IMR-90 (cell line): ENCODE results near the gene DUS2. TPM values are rescaled to one million over a fixed set of nuclear protein-coding genes. Genes with fewer than 3 reads are reported as not detected.

ENCODE experiments used
- ATAC-seq: fragments of 200-7000 bp; cut with Tn5 transposase; 2 replicates; pipeline ENCODE4 v1.9.1; 2020; ENCODE audit warnings: low read depth, mild to moderate bottlenecking, moderate library complexity
- BruUV-seq: library from RNA; stranded (reverse); fragments of 400-500 nt; replicated peaks from 2 replicates; lab custom pipeline; 2021; lab: Mats Ljungman, UMichigan
- CTCF ChIA-PET: fragments of 300-600 bp; formaldehyde crosslinking; extraction: SDS; loops from one replicate; lab custom pipeline; 2021; ENCODE audit warnings: antibody characterized with exemption; lab: Yijun Ruan, JAX
- POLR2A ChIA-PET: fragments of 300-600 bp; sonication (Branson Sonifier 250); formaldehyde crosslinking; loops from one replicate; lab custom pipeline; 2022; ENCODE audit warnings: antibody characterized with exemption; ENCODE audit not compliant: unreplicated experiment; lab: Charles Lee
- DNase-seq: peaks from one replicate; pipeline ENCODE4 v3.0.0; 2013
- H2AFZ ChIP-seq: replicated peaks from 2 replicates; pipeline ENCODE3; 2013; ENCODE audit warnings: low read length, mild to moderate bottlenecking; ENCODE audit not compliant: poor library complexity
- H2AK5ac ChIP-seq: 2 replicates; pipeline ENCODE4 v1.6.1; 2013; ENCODE audit warnings: low read depth, low read length, inconsistent platforms
- H2AK9ac ChIP-seq: replicated peaks from 2 replicates; pipeline ENCODE3; 2013; ENCODE audit warnings: mild to moderate bottlenecking, low read depth, low read length, moderate library complexity; ENCODE audit not compliant: poor library complexity
- H2BK120ac ChIP-seq: 2 replicates; pipeline ENCODE4 v1.6.1; 2013; ENCODE audit warnings: low read depth, low read length, inconsistent platforms
- H2BK15ac ChIP-seq: 3 replicates; pipeline ENCODE4 v1.6.1; 2013; ENCODE audit warnings: low read depth, low read length, inconsistent platforms
- H2BK20ac ChIP-seq: 2 replicates; pipeline ENCODE4 v1.6.1; 2013; ENCODE audit warnings: low read depth, mild to moderate bottlenecking, inconsistent platforms, low read length, moderate library complexity
- H2BK5ac ChIP-seq: 2 replicates; pipeline ENCODE4 v1.6.1; 2013; ENCODE audit warnings: mild to moderate bottlenecking, low read depth, low read length, inconsistent platforms; ENCODE audit not compliant: poor library complexity, severe bottlenecking
- H3K14ac ChIP-seq: replicated peaks from 2 replicates; pipeline ENCODE4 v1.6.1; 2013; ENCODE audit warnings: low read depth, low read length, inconsistent platforms
- H3K18ac ChIP-seq: 2 replicates; pipeline ENCODE4 v1.6.1; 2013; ENCODE audit warnings: low read depth, low read length, control low read depth
- H3K23ac ChIP-seq: 2 replicates; pipeline ENCODE4 v1.6.1; 2013; ENCODE audit warnings: low read depth, low read length, inconsistent platforms
- H3K27ac ChIP-seq: 2 replicates; pipeline ENCODE4 v1.5.1; 2013; ENCODE audit warnings: mild to moderate bottlenecking, control low read depth, low read length; ENCODE audit not compliant: insufficient read depth
- H3K27me3 ChIP-seq: 2 replicates; pipeline ENCODE4 v1.6.1; 2013; ENCODE audit warnings: low read length; ENCODE audit not compliant: control insufficient read depth, insufficient read depth
- H3K36me3 ChIP-seq: 2 replicates; pipeline ENCODE4 v1.6.1; 2013; ENCODE audit warnings: low read length, mixed read lengths; ENCODE audit not compliant: control insufficient read depth, insufficient read depth
- H3K4ac ChIP-seq: 2 replicates; pipeline ENCODE4 v1.6.1; 2013; ENCODE audit warnings: low read depth, low read length, inconsistent platforms
- H3K4me1 ChIP-seq: 2 replicates; pipeline ENCODE4 v1.6.1; 2013; ENCODE audit warnings: low read length, mixed read lengths; ENCODE audit not compliant: control insufficient read depth, insufficient read depth
- H3K4me2 ChIP-seq: 2 replicates; pipeline ENCODE4 v1.6.1; 2013; ENCODE audit warnings: low read depth, mild to moderate bottlenecking, control low read depth, low read length, moderate library complexity
- H3K4me3 ChIP-seq: 2 replicates; pipeline ENCODE4 v1.5.1; 2013; ENCODE audit warnings: low read depth, mild to moderate bottlenecking, control low read depth, low read length, moderate library complexity; ENCODE audit not compliant: insufficient read depth
- H3K56ac ChIP-seq: 2 replicates; pipeline ENCODE4 v1.6.1; 2013; ENCODE audit warnings: low read length, inconsistent platforms; ENCODE audit not compliant: insufficient read depth; ENCODE audit errors: extremely low read depth
- H3K79me1 ChIP-seq, 2 experiments: 2 replicates each; pipeline ENCODE4 v1.6.1; 2013; ENCODE audit warnings: low read length in 2 of 2, inconsistent platforms in 1 of 2, low read depth in 1 of 2
- H3K9ac ChIP-seq: 2 replicates; pipeline ENCODE4 v1.6.1; 2013; ENCODE audit warnings: low read depth, low read length, control low read depth
- H3K9me1 ChIP-seq: 2 replicates; pipeline ENCODE4 v1.6.1; 2013; ENCODE audit warnings: low read length, inconsistent platforms; ENCODE audit not compliant: insufficient read depth
- H3K9me3 ChIP-seq: 2 replicates; pipeline ENCODE4 v1.6.1; 2013; ENCODE audit warnings: low read length; ENCODE audit not compliant: control insufficient read depth, insufficient read depth
- H4K20me1 ChIP-seq: 2 replicates; pipeline ENCODE4 v1.6.1; 2013; ENCODE audit warnings: low read length, inconsistent platforms; ENCODE audit not compliant: insufficient read depth
- H4K5ac ChIP-seq: 2 replicates; pipeline ENCODE4 v1.6.1; 2013; ENCODE audit warnings: mild to moderate bottlenecking, low read depth, low read length, control low read depth
- H4K8ac ChIP-seq, 2 experiments: 2 replicates each; pipeline ENCODE4 v1.6.1; 2013; ENCODE audit warnings: low read depth in 2 of 2, low read length in 2 of 2, control low read depth in 1 of 2, inconsistent platforms in 1 of 2
- H4K91ac ChIP-seq: 2 replicates; pipeline ENCODE4 v1.6.1; 2013; ENCODE audit warnings: low read depth, low read length, inconsistent platforms; ENCODE audit not compliant: insufficient read depth
- BHLHE40 ChIP-seq: fragments of 150-350 bp; IDR thresholded peaks from 2 replicates; pipeline ENCODE4 v1.6.1; 2016; ENCODE audit warnings: mild to moderate bottlenecking, low read depth, low read length
- CHD1 ChIP-seq: IDR thresholded peaks from 2 replicates; pipeline ENCODE4 v1.6.1; 2012; ENCODE audit warnings: low read depth, low read length, improper control_type of control experiment
- CTCF ChIP-seq: conservative IDR thresholded peaks from 2 replicates; pipeline ENCODE4 v1.5.1; 2012; ENCODE audit warnings: mild to moderate bottlenecking, low read depth, low read length, improper control_type of control experiment
- MAFK ChIP-seq: IDR thresholded peaks from 2 replicates; pipeline ENCODE4 v1.6.1; 2012; ENCODE audit warnings: low read depth, low read length, improper control_type of control experiment
- MAZ ChIP-seq: IDR thresholded peaks from 2 replicates; pipeline ENCODE4 v1.6.1; 2012; ENCODE audit warnings: low read depth, mild to moderate bottlenecking, low read length, improper control_type of control experiment, moderate library complexity, borderline replicate concordance
- RAD21 ChIP-seq: IDR thresholded peaks from 2 replicates; pipeline ENCODE4 v1.6.1; 2012; ENCODE audit warnings: low read length, improper control_type of control experiment
- RCOR1 ChIP-seq: IDR thresholded peaks from 2 replicates; pipeline ENCODE4 v1.6.1; 2012; ENCODE audit warnings: mild to moderate bottlenecking, low read length, improper control_type of control experiment; ENCODE audit not compliant: insufficient replicate concordance
- SMC3 ChIP-seq: fragments of 150-350 bp; IDR thresholded peaks from 2 replicates; pipeline ENCODE4 v1.6.1; 2016; ENCODE audit warnings: low read depth, mild to moderate bottlenecking, antibody characterized with exemption, low read length, moderate library complexity
- WGBS, 2 experiments: methylation state at CpG; one replicate each; pipeline versions ENCODE4 v1.1.5 to v1.1.7; 2013; ENCODE audit warnings: missing lambda C conversion rate in 2 of 2; ENCODE audit not compliant: insufficient read length in 1 of 2; ENCODE audit errors: extremely low coverage in 2 of 2; 5-methylcytosine and 5-hydroxymethylcytosine counted together
- dilution Hi-C: fragments of 300-500 bp; cut with HindIII; formaldehyde crosslinking; loops from one replicate; pipeline ENCODE4 v1.14.3; 2018; ENCODE audit warnings: low sequenced_read_pairs; ENCODE audit not compliant: unreplicated experiment
- in situ Hi-C: fragments of 300-500 bp; cut with MboI; formaldehyde crosslinking; loops from 3 replicates; pipeline ENCODE4 v1.14.3; 2019; ENCODE audit warnings: low sequenced_read_pairs, inconsistent platforms, mixed read lengths
- intact Hi-C: fragments of 100-400 bp; cut with micrococcal nuclease; formaldehyde crosslinking; loops from 2 replicates; pipeline ENCODE4 v1.10.0; 2022
- polyA plus RNA-seq, 3 experiments: library from polyadenylated mRNA; depleted of rRNA; stranded (reverse); fragments of >200 nt; gene quantifications; 2 replicates each; pipeline ENCODE4 v1.2.3, GENCODE V29; 2012; ENCODE audit warnings: low replicate concordance in 1 of 3
- total RNA-seq: library from RNA; depleted of rRNA; stranded (reverse); fragments of >200 nt; gene quantifications from 2 replicates; pipeline ENCODE4 v1.2.3, GENCODE V29; 2012
- TF ChIP-seq, protein P1 (sequence below): fragments of 150-350 bp; IDR thresholded peaks from 2 replicates; pipeline ENCODE4 v1.6.1; 2017; ENCODE audit warnings: mild to moderate bottlenecking, antibody characterized with exemption, low read length, low read depth

The DUS2 gene
- total and polyA plus RNA-seq, 2 of the 4 experiments (the other 2 are of a cell fraction), result 15.8 to 30.5 TPM

DNA sequence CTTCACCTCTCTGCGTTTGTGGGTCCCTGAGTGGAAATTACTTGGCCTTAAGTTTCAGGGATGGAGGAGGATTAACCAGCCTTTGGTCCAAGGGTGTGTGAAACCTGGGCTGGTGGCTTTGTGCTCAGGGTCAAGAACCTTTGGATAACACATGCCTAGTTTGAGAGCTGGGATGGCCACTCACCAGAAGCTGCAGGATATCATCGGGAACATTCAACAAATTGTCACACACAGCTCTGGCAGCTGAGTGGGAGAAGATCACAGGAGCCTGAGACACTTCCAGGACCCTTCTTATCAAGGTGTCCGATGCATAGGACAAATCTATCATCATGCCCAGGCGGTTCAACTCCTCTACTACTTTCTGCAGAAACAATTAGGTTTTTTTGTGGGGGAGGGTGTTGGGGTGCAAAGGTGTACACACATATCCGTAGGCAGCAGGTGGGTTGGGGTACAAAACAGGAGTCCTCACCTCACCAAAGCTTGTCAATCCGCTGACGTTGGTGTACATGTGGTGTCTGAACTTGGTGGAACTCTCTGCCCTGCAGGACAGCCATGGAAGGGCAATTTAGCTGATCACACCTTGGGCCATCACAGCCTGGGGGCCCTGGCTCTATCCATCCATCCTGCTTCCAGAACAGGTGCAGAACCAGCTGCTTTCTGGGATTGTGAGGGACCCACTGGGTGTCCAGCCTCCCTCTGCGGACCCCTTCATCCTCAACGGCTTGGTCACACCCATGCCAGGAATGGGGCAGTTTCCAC lies 45.4 kb upstream of the DUS2 start:
- Histone ChIP-seq H3K79me1 (no peaks in the 10 kb centered on the region), H3K23ac (no peak overlapping the region), H3K27ac (no peak overlapping the region), H3K4me1 (no peaks in the 10 kb centered on the region), H2AFZ (no peak overlapping the region), H3K36me3 (no peaks in the 10 kb centered on the region), H3K9ac (no peak overlapping the region), H3K18ac (no peak overlapping the region), H2BK20ac (no peak overlapping the region), H2BK5ac (no peak overlapping the region), H3K14ac (no peak overlapping the region), H3K9me3 (no peaks in the 10 kb centered on the region), H4K5ac (no peak overlapping the region), H3K4ac (no peak overlapping the region), H4K91ac (no peak overlapping the region), H3K4me3 (no peak overlapping the region), H3K4me2 (no peak overlapping the region), H4K20me1 (no peaks in the 10 kb centered on the region; the same call in 1 of the 2 replicates), H3K9me1 (no peaks in the 10 kb centered on the region), H2BK15ac (no peak overlapping the region), H4K8ac (no peak overlapping the region), H3K27me3 (peaks cover 29% of the 10 kb centered on the region), H2AK5ac (no peak overlapping the region), H2AK9ac (no peak overlapping the region), H2BK120ac (no peak overlapping the region), H3K56ac (no peak overlapping the region)
- dilution Hi-C loops, result no loop called here
- no peak for ATAC-seq
- BruUV-seq, result no TSS peak
- no peak for TF ChIP-seq CTCF
- TF ChIP-seq BHLHE40, result no peak
- TF ChIP-seq, protein P1, sequence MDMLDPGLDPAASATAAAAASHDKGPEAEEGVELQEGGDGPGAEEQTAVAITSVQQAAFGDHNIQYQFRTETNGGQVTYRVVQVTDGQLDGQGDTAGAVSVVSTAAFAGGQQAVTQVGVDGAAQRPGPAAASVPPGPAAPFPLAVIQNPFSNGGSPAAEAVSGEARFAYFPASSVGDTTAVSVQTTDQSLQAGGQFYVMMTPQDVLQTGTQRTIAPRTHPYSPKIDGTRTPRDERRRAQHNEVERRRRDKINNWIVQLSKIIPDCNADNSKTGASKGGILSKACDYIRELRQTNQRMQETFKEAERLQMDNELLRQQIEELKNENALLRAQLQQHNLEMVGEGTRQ, result no peak
- TF ChIP-seq RCOR1, result no peak
- no peak for TF ChIP-seq MAFK
- no peak for TF ChIP-seq MAZ
- TF ChIP-seq SMC3, result no peak
- TF ChIP-seq CHD1, result no peak
- no peak for TF ChIP-seq RAD21
- in situ Hi-C loops, result no loop called here
- ChIA-PET POLR2A (no interaction called here), CTCF (no interaction called here)
- intact Hi-C loops, result no loop called here
- no CpG with 5 or more reads among the region's 9 CpGs for WGBS, 2 experiments
- no peak for DNase-seq
